ENCODE measurements around the gene GAREM1.

GRCh38 chr18:32346671-32347070 lies 124.0 kb downstream of the GAREM1 start:
- TF ChIP-seq POLR2A (IDR thresholded peaks at IDR 0.05) = no peak
- no peak for TF ChIP-seq EP300 (IDR thresholded peaks at IDR 0.05)
- no peak for TF ChIP-seq CTCF (IDR thresholded peaks at IDR 0.05)
- TF ChIP-seq POLR2AphosphoS5 (IDR thresholded peaks at IDR 0.05) = no peak
